B cell (primary cell): ENCODE measurements around the gene PRICKLE3. TPM values are rescaled to one million over a fixed set of nuclear protein-coding genes. Genes with fewer than 3 reads are reported as not detected.
"Not testable (repeated sequence)": the region's sequence is repeated elsewhere in the genome, so short reads cannot be mapped to it uniquely, and the experiment has no call there.

Source experiments
- ATAC-seq: fragments of 200-7000 bp; cut with Tn5 transposase; one replicate; pipeline ENCODE4 v1.10.0; 2021; ENCODE audit warnings: low read depth, mild to moderate bottlenecking, moderate number of reproducible peaks, moderate library complexity
- CTCF ChIA-PET: fragments of 350-600 bp; sonication (Branson Sonifier 250); formaldehyde crosslinking; loops from one replicate; lab custom pipeline; 2021; ENCODE audit warnings: antibody characterized with exemption, inconsistent platforms; lab: Charles Lee
- POLR2A ChIA-PET: fragments of 350-600 bp; sonication (Branson Sonifier 250); formaldehyde crosslinking; loops from one replicate; lab custom pipeline; 2021; ENCODE audit warnings: antibody characterized with exemption; lab: Charles Lee
- DNase-seq: peaks from one replicate; pipeline ENCODE4 v3.0.0; 2013
- H2AFZ ChIP-seq: 2 replicates; pipeline ENCODE4 v1.6.1; 2012; ENCODE audit warnings: mild to moderate bottlenecking, low read depth, low read length; ENCODE audit not compliant: insufficient read depth, poor library complexity, severe bottlenecking
- H3K27ac ChIP-seq, 2 donors: 1 replicate in 1 of 2; 2 replicates in 1 of 2; pipeline ENCODE4 v1.5.1; 2012 to 2013; ENCODE audit warnings: low read length in 2 of 2, mild to moderate bottlenecking in 2 of 2, moderate library complexity in 1 of 2
- H3K27me3 ChIP-seq, 4 experiments: fragments of 200-600 bp in 1 of 4; sonication (generic) in 1 of 4; replicated peaks in 1 of 4; 1 replicate in 2 of 4; 2 replicates in 2 of 4; pipeline versions ENCODE4 v1.6.1 to v1.7.0; 2013 to 2016; ENCODE audit warnings: low read length in 3 of 4, mild to moderate bottlenecking in 2 of 4, mixed read lengths in 1 of 4, moderate library complexity in 1 of 4; ENCODE audit not compliant: insufficient read depth in 4 of 4, control insufficient read depth in 3 of 4; ENCODE audit errors: control extremely low read depth in 1 of 4
- H3K36me3 ChIP-seq, 2 experiments: replicated peaks in 1 of 2; 1 replicate in 1 of 2; 2 replicates in 1 of 2; pipeline versions ENCODE4 v1.6.1 to v1.7.1; 2013; ENCODE audit warnings: low read length in 1 of 2; ENCODE audit not compliant: insufficient read depth in 2 of 2, control insufficient read depth in 1 of 2; ENCODE audit errors: control extremely low read depth in 1 of 2, extremely low read depth in 1 of 2
- H3K4me1 ChIP-seq, 2 donors: fragments of 200-600 bp in 1 of 2; sonication (generic) in 1 of 2; 1 replicate in 1 of 2; 2 replicates in 1 of 2; pipeline versions ENCODE4 v1.5.1 to v1.6.1; 2013 to 2017; ENCODE audit warnings: low read length in 2 of 2; ENCODE audit not compliant: control insufficient read depth in 2 of 2, insufficient read depth in 2 of 2
- H3K4me2 ChIP-seq: replicated peaks from 2 replicates; pipeline ENCODE3; 2012; ENCODE audit warnings: mild to moderate bottlenecking, low read depth, low read length; ENCODE audit not compliant: poor library complexity, severe bottlenecking
- H3K4me3 ChIP-seq, 5 experiments: fragments of 200-600 bp in 1 of 5; sonication (generic) in 1 of 5; 1 replicate in 3 of 5; 2 replicates in 2 of 5; pipeline versions ENCODE4 v1.5.1 to v1.7.0; 2011 to 2016; ENCODE audit warnings: low read length in 4 of 5, mild to moderate bottlenecking in 4 of 5, low read depth in 2 of 5, control low read depth in 1 of 5, moderate library complexity in 1 of 5; ENCODE audit not compliant: insufficient read depth in 1 of 5; ENCODE audit errors: control extremely low read depth in 1 of 5, extremely low read depth in 1 of 5
- H3K79me2 ChIP-seq: fragments of 200-600 bp; sonication (generic); one replicate; pipeline ENCODE4 v1.6.0; 2016; ENCODE audit warnings: low read length; ENCODE audit not compliant: control insufficient read depth, insufficient read depth
- H3K9ac ChIP-seq: fragments of 200-600 bp; sonication (generic); 2 replicates; pipeline ENCODE4 v1.6.1; 2017; ENCODE audit warnings: mild to moderate bottlenecking, low read length, moderate library complexity
- H3K9me3 ChIP-seq, 3 donors: one replicate each; pipeline versions ENCODE4 v1.6.1 to v1.7.1; 2013; ENCODE audit warnings: low read length in 2 of 3; ENCODE audit not compliant: control insufficient read depth in 2 of 3, insufficient read depth in 1 of 3; ENCODE audit errors: control extremely low read depth in 1 of 3
- H4K20me1 ChIP-seq: 2 replicates; pipeline ENCODE4 v1.6.0; 2012; ENCODE audit warnings: mild to moderate bottlenecking, low read length; ENCODE audit not compliant: insufficient read depth, control insufficient read depth, poor library complexity, severe bottlenecking
- H3K27ac Mint-ChIP-seq: one replicate; pipeline ENCODE4 v1.8.0; 2021; ENCODE audit warnings: mixed read lengths
- H3K27me3 Mint-ChIP-seq: one replicate; pipeline ENCODE4 v1.8.0; 2021; ENCODE audit warnings: mixed read lengths
- H3K4me1 Mint-ChIP-seq: one replicate; pipeline ENCODE4 v1.8.0; 2021; ENCODE audit warnings: mixed read lengths
- H3K4me3 Mint-ChIP-seq: one replicate; pipeline ENCODE4 v1.8.0; 2021; ENCODE audit warnings: mixed read lengths
- H3K9me3 Mint-ChIP-seq: one replicate; pipeline ENCODE4 v1.8.0; 2022; ENCODE audit warnings: mixed read lengths; ENCODE audit not compliant: insufficient read depth
- EZH2 ChIP-seq: IDR thresholded peaks from 2 replicates; pipeline ENCODE4 v1.6.1; 2012; ENCODE audit warnings: borderline replicate concordance, low read depth, mild to moderate bottlenecking, moderate library complexity, low read length; ENCODE audit not compliant: insufficient read depth, poor library complexity, severe bottlenecking
- WGBS: methylation state at CpG from one replicate; pipeline ENCODE4 v1.1.5; 2013; ENCODE audit warnings: missing lambda C conversion rate; ENCODE audit not compliant: insufficient coverage; 5-methylcytosine and 5-hydroxymethylcytosine counted together
- intact Hi-C: fragments of 100-400 bp; cut with micrococcal nuclease; formaldehyde crosslinking; loops from one replicate; pipeline ENCODE4 v1.10.0; 2022
- polyA plus RNA-seq: library from polyadenylated mRNA; depleted of rRNA; stranded (reverse); fragments of >200 nt; gene quantifications from 2 replicates; pipeline ENCODE4 v1.2.3, GENCODE V29; 2012
- total RNA-seq, 2 donors: library from RNA; stranded (reverse); fragments of 120-200 nt in 1 of 2; gene quantifications; 1 replicate in 1 of 2; 2 replicates in 1 of 2; pipeline versions ENCODE4 v1.2.3 to v1.2.4, GENCODE V29; 2013 to 2022
- TF ChIP-seq, protein P1 (sequence below): fragments of 200-600 bp; IDR thresholded peaks from one replicate; pipeline ENCODE4 v1.8.0; 2022; ENCODE audit warnings: antibody characterized with exemption, mild to moderate bottlenecking

The PRICKLE3 gene
- total and polyA plus RNA-seq, 2 donors (not counting 1 experiment from before 2014, with no cell fraction given) = 16.2 to 21.0 TPM

DNA sequence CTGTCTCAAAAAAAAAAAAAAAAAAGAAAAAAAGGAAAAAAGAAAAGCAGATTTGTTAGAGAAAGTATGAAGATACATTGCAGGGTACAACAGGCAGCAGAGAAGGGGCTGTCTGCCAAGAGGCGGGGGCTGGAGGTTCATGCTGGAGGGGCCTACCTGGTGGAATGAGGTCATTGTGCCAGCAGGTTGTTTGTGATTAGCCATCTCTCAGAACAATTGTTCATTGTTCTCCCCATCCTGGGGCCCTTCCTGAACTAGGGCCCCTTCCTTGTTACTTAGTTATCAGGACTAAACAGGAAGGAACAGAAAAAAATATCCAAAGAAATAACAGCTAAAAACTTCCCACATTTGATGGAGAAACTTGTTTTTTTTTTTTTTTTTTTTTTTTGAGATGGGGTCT, 48.7 kb downstream of the PRICKLE3 start:
- no peaks in the 10 kb centered on the region for H3K27me3 Mint-ChIP-seq
- Histone ChIP-seq H3K9ac (no peak overlapping the region), H3K9me3 (peaks cover 0 to 15% (median 13%) of the 10 kb centered on the region in 3 donors), H3K27ac (no peak overlapping the region), H3K4me1 (no peaks in the 10 kb centered on the region), H3K27me3 (no peaks in the 10 kb centered on the region), H3K4me3 (no peak overlapping the region), H3K79me2 (no peaks in the 10 kb centered on the region), H3K4me2 (no peak overlapping the region), H4K20me1 (no peaks in the 10 kb centered on the region), H3K36me3 (no peaks in the 10 kb centered on the region), H2AFZ (no peak overlapping the region)
- no peak overlapping the region for H3K27ac Mint-ChIP-seq
- ChIA-PET CTCF (interaction anchor here (0.7 kb wide), 1 partner anchor 245 kb away, joined by 3 read pairs; no protein-coding TSS in a partner anchor), POLR2A (no interaction called here)
- no peak overlapping the region for H3K4me3 Mint-ChIP-seq
- TF ChIP-seq, protein P1, sequence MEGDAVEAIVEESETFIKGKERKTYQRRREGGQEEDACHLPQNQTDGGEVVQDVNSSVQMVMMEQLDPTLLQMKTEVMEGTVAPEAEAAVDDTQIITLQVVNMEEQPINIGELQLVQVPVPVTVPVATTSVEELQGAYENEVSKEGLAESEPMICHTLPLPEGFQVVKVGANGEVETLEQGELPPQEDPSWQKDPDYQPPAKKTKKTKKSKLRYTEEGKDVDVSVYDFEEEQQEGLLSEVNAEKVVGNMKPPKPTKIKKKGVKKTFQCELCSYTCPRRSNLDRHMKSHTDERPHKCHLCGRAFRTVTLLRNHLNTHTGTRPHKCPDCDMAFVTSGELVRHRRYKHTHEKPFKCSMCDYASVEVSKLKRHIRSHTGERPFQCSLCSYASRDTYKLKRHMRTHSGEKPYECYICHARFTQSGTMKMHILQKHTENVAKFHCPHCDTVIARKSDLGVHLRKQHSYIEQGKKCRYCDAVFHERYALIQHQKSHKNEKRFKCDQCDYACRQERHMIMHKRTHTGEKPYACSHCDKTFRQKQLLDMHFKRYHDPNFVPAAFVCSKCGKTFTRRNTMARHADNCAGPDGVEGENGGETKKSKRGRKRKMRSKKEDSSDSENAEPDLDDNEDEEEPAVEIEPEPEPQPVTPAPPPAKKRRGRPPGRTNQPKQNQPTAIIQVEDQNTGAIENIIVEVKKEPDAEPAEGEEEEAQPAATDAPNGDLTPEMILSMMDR = no peak
- no peak for TF ChIP-seq EZH2
- no CpG with 5 or more reads among the region's 1 CpG for WGBS
- no peaks in the 10 kb centered on the region for H3K4me1 Mint-ChIP-seq
- peaks cover 4% of the 10 kb centered on the region for H3K9me3 Mint-ChIP-seq
- intact Hi-C loops = no loop called here
- ATAC-seq = no peak
- DNase-seq = no peak

DNA sequence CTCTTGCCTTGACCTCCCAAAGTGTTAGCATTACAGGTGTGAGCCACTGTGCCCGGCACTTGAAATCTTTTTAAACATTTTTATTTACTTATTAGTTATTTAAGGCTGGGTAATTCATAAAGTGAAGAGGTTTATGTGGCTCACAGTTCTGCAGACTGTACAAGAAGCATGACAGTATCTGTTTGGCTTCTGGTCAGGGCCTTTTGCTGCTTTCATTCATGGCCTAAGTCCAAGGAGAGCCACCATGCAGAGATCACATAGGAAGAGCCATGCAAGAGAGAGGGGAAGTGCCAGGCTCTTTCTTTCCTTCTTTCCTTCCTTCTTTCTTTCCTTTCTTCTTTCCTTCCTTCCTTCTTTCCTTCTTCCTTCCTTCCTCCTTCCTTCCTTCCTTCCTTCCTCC, 52.4 kb downstream of the PRICKLE3 start:
- no peaks in the 10 kb centered on the region for H3K27me3 ChIP-seq
- H3K9ac ChIP-seq = no peak overlapping the region
- peaks cover 0 to 2% (median 0%) of the 10 kb centered on the region in 3 donors for H3K9me3 ChIP-seq
- no peak overlapping the region for H3K27ac ChIP-seq
- H2AFZ ChIP-seq = no peak overlapping the region
- peaks cover 0 to 5% of the 10 kb centered on the region in 2 donors for H3K4me1 ChIP-seq
- Mint-ChIP-seq H3K27ac (no peak overlapping the region), H3K9me3 (no peaks in the 10 kb centered on the region), H3K4me1 (peaks cover 5% of the 10 kb centered on the region), H3K27me3 (no peaks in the 10 kb centered on the region), H3K4me3 (no peak overlapping the region)
- intact Hi-C loops = no loop called here
- ChIA-PET CTCF (no interaction called here), POLR2A (no interaction called here)
- H3K36me3 ChIP-seq = no peaks in the 10 kb centered on the region
- no CpG with 5 or more reads among the region's 1 CpG for WGBS
- no peak for ATAC-seq
- no peak overlapping the region for H3K4me2 ChIP-seq
- no peak for DNase-seq
- no peaks in the 10 kb centered on the region for H4K20me1 ChIP-seq
- H3K79me2 ChIP-seq = no peaks in the 10 kb centered on the region
- TF ChIP-seq EZH2 = no peak
- TF ChIP-seq, protein P1 = no peak
- no peak overlapping the region for H3K4me3 ChIP-seq

DNA sequence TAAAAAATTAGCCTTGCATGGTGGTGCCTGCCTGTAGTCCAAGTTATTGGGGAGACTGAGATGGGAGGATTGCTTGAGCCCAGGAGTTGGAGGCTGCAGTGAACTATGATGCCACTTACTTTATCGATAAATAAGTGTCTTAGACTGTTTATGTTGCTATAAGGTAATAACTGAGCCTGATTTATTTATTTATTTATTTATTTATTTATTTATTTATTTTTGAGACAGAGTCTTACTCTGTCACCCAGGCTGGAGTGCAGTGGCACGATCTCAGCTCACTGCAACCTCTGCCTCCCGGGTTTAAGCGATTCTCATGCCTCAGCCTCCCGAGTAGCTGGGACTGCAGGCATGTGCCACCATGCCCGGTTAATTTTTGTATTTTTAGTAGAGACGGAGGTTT, 53.9 kb downstream of the PRICKLE3 start:
- CTCF ChIA-PET, H2AFZ ChIP-seq, H3K4me2 ChIP-seq, POLR2A ChIA-PET, H3K9me3 Mint-ChIP-seq, intact Hi-C loops, ATAC-seq, H3K4me1 ChIP-seq, H3K79me2 ChIP-seq, H3K36me3 ChIP-seq, H3K9ac ChIP-seq, H4K20me1 ChIP-seq, H3K4me1 Mint-ChIP-seq, H3K27ac Mint-ChIP-seq, H3K4me3 ChIP-seq, H3K27ac ChIP-seq, H3K4me3 Mint-ChIP-seq, H3K27me3 Mint-ChIP-seq, H3K27me3 ChIP-seq, DNase-seq, H3K9me3 ChIP-seq: not testable (repeated sequence)
- WGBS = no CpG with 5 or more reads among the region's 7 CpGs
